Putamen (tissue), 1 donor: Measurements from ENCODE around the gene SPAG9.

Source experiments
- DNase-seq: peaks from one replicate; pipeline ENCODE4 v3.0.0-alpha.2; 2016; ENCODE audit warnings: low spot score

The SPAG9 gene

GRCh38 chr17:50938821-50939541 is 181.7 kb downstream of the SPAG9 start:
- no peak for DNase-seq

GRCh38 chr17:50935996-50936266 is 184.7 kb downstream of the SPAG9 start:
- DNase-seq = no peak

DNA sequence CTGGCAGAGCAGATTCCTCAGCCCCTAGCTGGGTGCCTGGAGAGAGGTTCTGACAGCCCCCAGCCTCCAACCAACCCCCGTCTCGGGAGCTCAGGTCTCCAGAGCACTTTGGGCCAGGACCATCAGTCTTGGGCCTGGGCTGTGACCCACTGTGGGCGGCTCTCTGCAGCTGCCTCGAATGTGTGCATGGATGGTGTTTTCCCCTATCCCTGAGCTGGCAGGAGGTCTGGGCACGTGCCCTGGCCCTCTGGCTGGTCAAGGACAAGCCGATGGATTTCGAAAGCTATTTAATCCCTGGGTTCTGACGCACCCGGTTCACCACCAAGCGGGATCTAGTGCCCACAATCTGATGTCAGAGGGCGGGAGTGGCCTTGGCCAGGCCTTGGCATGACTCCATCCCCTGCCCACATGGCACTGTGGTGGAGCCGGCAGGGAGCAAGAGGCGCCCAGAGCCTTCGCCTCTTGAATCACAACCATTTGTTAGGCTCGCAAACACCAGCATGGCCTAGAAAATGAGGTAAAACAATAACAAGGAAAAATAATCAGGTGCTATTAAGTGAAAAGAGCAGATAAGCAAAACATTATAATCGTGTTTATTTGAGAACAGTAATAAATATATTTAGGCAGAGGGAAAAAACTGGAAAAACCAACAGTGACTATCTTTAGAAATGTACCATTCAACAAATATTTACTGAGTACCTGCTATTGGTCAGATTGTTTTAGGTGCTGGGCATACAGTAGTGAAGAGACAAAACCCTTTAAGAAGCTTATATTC is 185.3 kb downstream of the SPAG9 start:
- peak; percentile 90 for DNase-seq

DNA sequence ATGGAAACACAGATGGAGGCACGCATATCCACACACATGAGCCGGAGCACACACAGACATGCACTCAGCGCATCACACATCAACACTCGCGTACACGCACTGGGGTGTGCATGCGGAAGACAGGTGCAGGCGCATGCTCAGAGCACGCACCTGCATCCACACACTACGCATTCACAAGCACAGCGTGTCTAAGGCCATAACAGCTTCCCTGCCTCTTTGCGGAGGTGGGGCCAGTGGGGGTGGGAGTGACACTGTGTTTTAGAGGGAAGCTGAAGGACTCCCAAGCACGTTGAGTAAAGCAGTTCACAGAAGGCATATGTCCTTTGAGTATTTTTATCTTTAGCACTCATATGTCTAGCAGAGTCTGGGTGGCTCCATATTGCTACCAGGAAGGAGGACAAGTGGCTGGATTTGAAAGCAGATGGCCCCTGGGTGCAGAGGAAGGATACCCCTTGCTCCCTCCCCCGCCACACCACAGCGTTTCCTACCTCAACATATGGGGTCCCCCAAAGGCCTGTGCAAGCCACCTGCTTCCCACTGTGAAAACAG is 185.9 kb downstream of the SPAG9 start:
- DNase-seq = no peak

- no peak for DNase-seq
Measured at GRCh38 chr17:50934161-50934560, 186.5 kb downstream of the SPAG9 start.

GRCh38 chr17:50931144-50931908 is 189.3 kb downstream of the SPAG9 start:
- DNase-seq = peak; percentile 94

- DNase-seq = no peak
Measured at GRCh38 chr17:50928646-50929045, 192.0 kb downstream of the SPAG9 start.

DNA sequence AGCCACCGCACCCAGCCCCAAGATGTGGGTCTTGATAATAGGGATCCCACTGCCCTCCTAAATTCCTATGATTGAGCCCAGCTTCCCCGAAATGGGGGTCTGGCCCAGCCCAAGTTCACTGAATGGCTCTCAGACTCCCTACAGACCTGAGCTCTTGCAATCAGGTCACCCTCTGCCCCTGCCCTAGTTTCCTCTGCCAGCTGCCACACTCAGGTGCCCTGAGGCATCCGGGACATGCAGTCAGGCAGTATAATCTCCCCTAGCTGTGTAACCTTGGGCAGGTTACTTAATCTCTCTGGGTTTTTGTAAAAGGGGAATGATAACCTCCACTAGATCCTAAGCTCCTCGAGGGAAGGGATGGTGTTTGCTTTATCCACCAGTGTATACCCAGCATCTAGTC is 193.4 kb downstream of the SPAG9 start:
- DNase-seq = no peak

GRCh38 chr17:50926523-50926922 is 194.1 kb downstream of the SPAG9 start:
- no peak for DNase-seq

DNA sequence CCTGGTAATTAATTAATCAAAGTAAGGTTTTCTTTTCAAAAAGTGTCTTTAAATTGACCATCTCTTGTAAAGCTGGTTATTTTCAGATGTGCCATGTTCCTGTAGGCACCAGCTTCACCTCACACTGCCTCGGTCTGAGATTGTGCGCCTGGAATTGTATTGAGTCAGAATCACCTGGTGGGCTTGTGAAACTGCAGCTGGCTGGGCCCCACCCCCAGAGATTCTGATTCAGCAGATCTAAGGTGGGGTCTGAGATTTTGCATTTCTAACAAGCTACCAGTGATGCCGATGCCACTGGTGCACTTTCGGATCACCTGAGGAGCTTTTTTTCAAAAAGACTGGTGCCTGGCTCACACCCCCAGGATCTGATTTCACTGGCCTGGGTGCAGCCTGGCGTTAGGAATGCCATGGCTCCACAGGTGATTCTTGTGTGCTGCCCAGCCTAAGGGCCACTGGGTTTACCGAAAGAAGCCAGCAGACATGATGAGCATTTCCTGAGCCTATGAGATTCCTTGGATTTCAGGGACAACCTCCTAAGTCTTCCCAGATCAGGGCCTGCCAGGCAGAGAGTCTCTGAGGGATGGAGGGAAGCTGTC is 195.3 kb downstream of the SPAG9 start:
- DNase-seq = no peak

- DNase-seq = no peak
Measured at GRCh38 chr17:50924800-50925199, 195.9 kb downstream of the SPAG9 start.

- no peak for DNase-seq
Measured at GRCh38 chr17:50924300-50924699, 196.4 kb downstream of the SPAG9 start.

DNA sequence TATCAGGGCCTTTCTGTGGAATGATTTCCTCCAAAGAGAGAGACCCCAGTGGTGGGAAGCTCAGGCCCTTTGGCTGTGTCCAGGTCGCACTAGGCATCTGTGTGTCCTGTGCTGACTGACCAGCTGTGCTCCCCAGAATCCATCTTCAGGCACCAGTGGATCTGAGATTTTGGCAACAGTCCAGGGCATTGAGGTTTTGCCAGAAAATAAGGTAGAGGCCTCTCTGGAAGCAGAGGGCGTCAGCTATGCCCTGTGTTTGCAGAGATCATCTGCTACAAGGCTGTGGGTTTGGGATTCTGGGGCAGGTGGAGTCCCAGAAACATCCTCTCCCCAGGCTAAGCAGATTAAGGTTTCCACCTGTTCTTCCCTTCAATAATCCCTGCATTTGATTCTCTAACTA is 197.1 kb downstream of the SPAG9 start:
- DNase-seq = no peak

- DNase-seq = no peak
Measured at GRCh38 chr17:50922721-50923405, 197.8 kb downstream of the SPAG9 start.

GRCh38 chr17:50922107-50922506 is 198.6 kb downstream of the SPAG9 start:
- no peak for DNase-seq

GRCh38 chr17:50920891-50921586 is 199.6 kb downstream of the SPAG9 start:
- DNase-seq = no peak

DNA sequence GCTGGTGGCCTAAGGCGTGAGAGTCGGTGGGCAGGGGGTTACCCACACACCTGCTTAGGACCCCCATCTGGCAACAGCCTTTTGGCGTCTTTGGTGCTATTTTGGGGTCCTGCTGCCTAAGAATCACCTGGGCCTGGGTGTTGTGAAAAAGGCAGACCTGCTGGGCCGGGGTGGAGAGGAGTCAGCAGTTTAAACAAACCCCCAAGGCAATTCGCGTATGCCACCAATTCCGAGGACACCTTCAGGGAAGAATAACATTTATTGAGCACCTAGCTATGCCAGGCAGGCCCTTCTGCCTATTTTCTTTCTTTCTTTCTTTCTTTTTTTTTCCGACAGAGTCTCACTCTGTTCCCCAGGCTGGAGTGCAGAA is 200.6 kb downstream of the SPAG9 start:
- no peak for DNase-seq

GRCh38 chr17:50919321-50920040 is 201.2 kb downstream of the SPAG9 start:
- DNase-seq = peak; percentile 97

- no peak for DNase-seq
Measured at GRCh38 chr17:50918933-50919296, 201.8 kb downstream of the SPAG9 start.

DNA sequence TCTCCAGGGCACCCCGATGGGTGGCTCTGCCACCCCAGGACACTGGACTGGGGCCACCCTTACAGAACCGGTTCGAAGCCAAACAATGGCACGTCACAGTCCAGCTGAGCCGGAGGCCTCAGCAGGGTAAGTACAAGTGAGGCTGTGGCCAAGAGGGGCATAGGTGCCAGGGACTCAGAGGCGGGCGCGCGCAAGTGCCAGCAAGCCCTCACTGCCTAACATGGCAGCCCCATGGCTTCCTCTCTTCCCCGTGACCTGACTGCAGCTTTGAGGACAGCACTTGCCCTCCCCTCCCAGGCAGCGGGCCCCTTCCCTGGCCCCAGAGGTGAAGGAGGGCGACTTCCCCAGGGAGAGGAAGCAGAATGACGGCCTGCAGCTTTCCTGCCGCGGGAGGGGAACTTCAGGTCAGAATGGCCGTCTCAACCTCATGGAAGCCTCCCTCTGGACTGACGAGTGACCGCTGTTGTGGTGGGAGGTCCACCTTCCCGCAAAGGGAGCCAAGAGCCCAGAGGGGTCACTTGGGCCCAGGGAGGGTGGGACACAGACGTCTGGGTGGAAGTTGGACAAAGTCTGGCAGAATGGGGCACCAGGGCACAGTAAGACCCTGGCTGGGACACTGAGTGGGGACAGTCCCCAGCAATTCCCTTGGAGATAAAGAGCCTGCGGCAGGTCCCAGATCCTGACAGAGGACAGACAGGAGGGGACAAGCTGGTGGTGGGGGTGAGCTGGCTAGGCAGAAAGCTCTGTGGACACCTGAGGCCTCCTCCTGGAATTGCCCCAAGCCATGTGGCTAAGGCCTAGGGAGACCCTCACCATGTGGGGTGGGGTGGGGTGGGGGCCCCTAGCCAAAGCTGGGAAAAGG is 202.4 kb downstream of the SPAG9 start:
- DNase-seq = no peak
